ENCODE data around the gene PLVAP. TPM values are rescaled to one million over a fixed set of nuclear protein-coding genes. Genes with fewer than 3 reads are reported as not detected.

PLVAP gene
- total and polyA plus RNA-seq, 9 of the 15 experiments (the other 6 are each of a cell fraction or from before 2014, with no cell fraction given): 0.09 to 0.84 (median 0.51) TPM; not detected in 4

- TF ChIP-seq ZNF407 (IDR thresholded peaks at IDR 0.05; ENCODE audit: low read depth): no peak
- no peak for TF ChIP-seq CHD1 (IDR thresholded peaks at IDR 0.05; ENCODE audit: low read length)
- peak; percentile 53; the same call in 1 of the 2 replicates for TF ChIP-seq SUPT5H (IDR thresholded peaks at IDR 0.05)
- peak; percentile 93 for TF ChIP-seq ZNF384 (IDR thresholded peaks at IDR 0.05; ENCODE audit: low read depth, low read length)
- TF ChIP-seq MAFG (tag; conservative IDR thresholded peaks at IDR 0.05): no peak
- TF ChIP-seq RB1 (IDR thresholded peaks at IDR 0.05; ENCODE audit: low read depth): peak; percentile 36; the same call in 1 of the 2 replicates
- 0 out of 4 replicates have a peak, but pooled peaks of 1 of the 2 experiments have one; percentile 14 for TF ChIP-seq UBTF (IDR thresholded peaks at IDR 0.05; ENCODE audit: borderline replicate concordance in 1 of 2, low read depth in 2 of 2, low read length in 2 of 2)
- TF ChIP-seq ZNF24 (IDR thresholded peaks at IDR 0.05): no peak; the same call in 1 of the 2 replicates
- peak; percentile 72 to 74 for TF ChIP-seq E2F6 (IDR thresholded peaks at IDR 0.05; ENCODE audit: borderline replicate concordance in 1 of 2, extremely low read depth in 1 of 2, insufficient read depth in 1 of 2, insufficient read length in 1 of 2, low read depth in 1 of 2, low read length in 1 of 2, poor library complexity in 1 of 2, severe bottlenecking in 1 of 2)
- TF ChIP-seq RBM15 (IDR thresholded peaks at IDR 0.05; ENCODE audit: insufficient read depth, low read length): no peak
- TF ChIP-seq GATA2 (CRISPR knock-in tag; IDR thresholded peaks at IDR 0.05): no peak
- peak; percentile 61; the same call in 1 of the 2 replicates for TF ChIP-seq DPF2 (IDR thresholded peaks at IDR 0.05)
- peak; percentile 64 for TF ChIP-seq RBBP5 (IDR thresholded peaks at IDR 0.05; ENCODE audit: borderline replicate concordance, insufficient read depth, low read length, poor library complexity, severe bottlenecking)
These were observed 42.7 kb upstream of the PLVAP start, which contains the start of gene MVB12A (continued) for GRCh38 chr19:17419621-17420474.

All from K562 (cell line).